GM10266 (cell line): ENCODE data around the gene MEIOSIN.
A peak's percentile ranks its signal among the peaks of the same experiment; 100 is the strongest.
"Not testable (repeated sequence)": the region's sequence is repeated elsewhere in the genome, so short reads cannot be mapped to it uniquely, and the experiment has no call there.

Source experiments
- DNase-seq: peaks from one replicate; pipeline ENCODE4 v3.0.0; 2012; ENCODE audit errors: extremely low spot score
- CTCF ChIP-seq: IDR thresholded peaks from 2 replicates; pipeline ENCODE4 v1.5.1; 2012; ENCODE audit warnings: mild to moderate bottlenecking, low read depth; ENCODE audit not compliant: control insufficient read depth, insufficient read depth; ENCODE audit errors: missing control alignments

MEIOSIN gene

GRCh38 chr19:45730368-45731288 lies 2.6 kb upstream of the MEIOSIN start, which contains the start of gene FBXO46:
Gene FBXO46, minus strand, starts transcription at chr19:45730896. Its CDS starts 17,401 bp downstream, at chr19:45713495.
- TF ChIP-seq CTCF = peak; percentile 50
- DNase-seq = peak; percentile 96

GRCh38 chr19:45739498-45740439 lies 6.5 kb downstream of the MEIOSIN start:
- DNase-seq = no peak
- no peak for TF ChIP-seq CTCF

GRCh38 chr19:45742969-45743368 lies 9.7 kb downstream of the MEIOSIN start:
- no peak for TF ChIP-seq CTCF
- DNase-seq = no peak

- no peak for TF ChIP-seq CTCF
- no peak for DNase-seq
These were observed 12.4 kb downstream of the MEIOSIN start for GRCh38 chr19:45745606-45746005.

GRCh38 chr19:45746866-45747265 lies 13.6 kb downstream of the MEIOSIN start:
- no peak for TF ChIP-seq CTCF
- DNase-seq = no peak

GRCh38 chr19:45747513-45747912 lies 14.3 kb downstream of the MEIOSIN start:
- no peak for TF ChIP-seq CTCF
- DNase-seq = no peak

GRCh38 chr19:45751483-45751882 lies 18.2 kb downstream of the MEIOSIN start:
- DNase-seq = not testable (repeated sequence)
